CD14-positive monocyte (primary cell): ENCODE results near the gene SERPINB1. TPM values are rescaled to one million over a fixed set of nuclear protein-coding genes. Genes with fewer than 3 reads are reported as not detected.

Experiments used
- DNase-seq, 3 donors: peaks; one replicate each; pipeline ENCODE4 v3.0.0-alpha.2; 2011 to 2022
- H2AFZ ChIP-seq: 2 replicates; pipeline ENCODE4 v1.6.0; 2012; ENCODE audit warnings: mild to moderate bottlenecking, low read depth, low read length, inconsistent platforms; ENCODE audit not compliant: insufficient read depth, poor library complexity, severe bottlenecking
- H3K27ac ChIP-seq, 2 donors: 1 replicate in 1 of 2; 2 replicates in 1 of 2; pipeline ENCODE4 v1.5.1; 2012 to 2013; ENCODE audit warnings: low read length in 2 of 2, control low read depth in 1 of 2, inconsistent platforms in 1 of 2, low read depth in 1 of 2, mild to moderate bottlenecking in 1 of 2
- H3K27me3 ChIP-seq, 2 donors: one replicate each; pipeline versions ENCODE4 v1.6.0 to v1.6.1; 2011 to 2013; ENCODE audit warnings: low read length in 2 of 2; ENCODE audit not compliant: control insufficient read depth in 2 of 2, insufficient read depth in 2 of 2
- H3K36me3 ChIP-seq, 2 donors: replicated peaks in 1 of 2; 1 replicate in 1 of 2; 2 replicates in 1 of 2; pipeline versions ENCODE4 v1.5.1 to v1.6.1; 2012 to 2013; ENCODE audit warnings: low read length in 2 of 2, control low read depth in 1 of 2, inconsistent platforms in 1 of 2, mild to moderate bottlenecking in 1 of 2; ENCODE audit not compliant: insufficient read depth in 2 of 2, control insufficient read depth in 1 of 2
- H3K4me1 ChIP-seq, 2 donors: 1 replicate in 1 of 2; 2 replicates in 1 of 2; pipeline versions ENCODE4 v1.5.1 to v1.6.1; 2012 to 2013; ENCODE audit warnings: low read length in 2 of 2, control low read depth in 1 of 2, inconsistent platforms in 1 of 2, mild to moderate bottlenecking in 1 of 2, moderate library complexity in 1 of 2; ENCODE audit not compliant: insufficient read depth in 2 of 2, control insufficient read depth in 1 of 2
- H3K4me2 ChIP-seq: replicated peaks from 2 replicates; pipeline ENCODE3; 2012; ENCODE audit warnings: low read length, moderate library complexity, mild to moderate bottlenecking; ENCODE audit not compliant: poor library complexity, severe bottlenecking; ENCODE audit errors: extremely low read depth
- H3K4me3 ChIP-seq, 3 experiments: fragments of 200-600 bp in 1 of 3; sonication (generic) in 1 of 3; replicated peaks in 1 of 3; 1 replicate in 2 of 3; 2 replicates in 1 of 3; pipeline ENCODE4 v1.5.1; 2011 to 2013; ENCODE audit warnings: low read length in 3 of 3, mild to moderate bottlenecking in 3 of 3, control low read depth in 2 of 3, low read depth in 2 of 3, inconsistent platforms in 1 of 3, moderate library complexity in 1 of 3
- H3K79me2 ChIP-seq: 2 replicates; pipeline ENCODE4 v1.6.0; 2012; ENCODE audit warnings: mild to moderate bottlenecking, control low read depth, inconsistent platforms, low read length, moderate library complexity; ENCODE audit not compliant: insufficient read depth
- H3K9ac ChIP-seq: 2 replicates; pipeline ENCODE4 v1.6.0; 2017; ENCODE audit warnings: low read length, mild to moderate bottlenecking; ENCODE audit not compliant: insufficient read depth, poor library complexity, severe bottlenecking
- H3K9me3 ChIP-seq, 2 donors: replicated peaks in 1 of 2; 1 replicate in 1 of 2; 2 replicates in 1 of 2; pipeline versions ENCODE4 v1.5.1 to v1.6.1; 2012 to 2013; ENCODE audit warnings: low read length in 2 of 2, control low read depth in 1 of 2; ENCODE audit not compliant: control insufficient read depth in 1 of 2, insufficient read depth in 1 of 2
- H4K20me1 ChIP-seq: 2 replicates; pipeline ENCODE4 v1.6.0; 2012; ENCODE audit warnings: mild to moderate bottlenecking, low read length, control low read depth, moderate library complexity; ENCODE audit not compliant: insufficient read depth
- H3K27ac Mint-ChIP-seq, 7 donors: one replicate each; pipeline ENCODE4 v1.8.0; 2020; ENCODE audit warnings: mild to moderate bottlenecking in 7 of 7, mixed read lengths in 7 of 7, moderate library complexity in 6 of 7, inconsistent platforms in 2 of 7
- H3K27me3 Mint-ChIP-seq, 3 donors: one replicate each; pipeline ENCODE4 v1.8.0; 2021 to 2022; ENCODE audit warnings: low read depth in 3 of 3, mild to moderate bottlenecking in 3 of 3, mixed read lengths in 3 of 3, moderate library complexity in 3 of 3, inconsistent platforms in 1 of 3
- H3K36me3 Mint-ChIP-seq, 2 donors: one replicate each; pipeline ENCODE4 v1.8.0; 2020; ENCODE audit warnings: mixed read lengths in 2 of 2, inconsistent platforms in 1 of 2, mild to moderate bottlenecking in 1 of 2
- H3K4me1 Mint-ChIP-seq: one replicate; pipeline ENCODE4 v1.8.0; 2020; ENCODE audit warnings: mild to moderate bottlenecking, mixed read lengths
- H3K4me3 Mint-ChIP-seq, 2 donors: one replicate each; pipeline ENCODE4 v1.8.0; 2020; ENCODE audit warnings: mild to moderate bottlenecking in 2 of 2, mixed read lengths in 2 of 2, moderate library complexity in 1 of 2
- H3K9me3 Mint-ChIP-seq, 7 donors: one replicate each; pipeline ENCODE4 v1.8.0; 2020 to 2022; ENCODE audit warnings: mixed read lengths in 7 of 7, mild to moderate bottlenecking in 6 of 7, moderate library complexity in 6 of 7, inconsistent platforms in 2 of 7
- CTCF ChIP-seq: fragments of 200-600 bp; IDR thresholded peaks from one replicate; pipeline ENCODE4 v1.8.0; 2022; ENCODE audit warnings: antibody characterized with exemption, mild to moderate bottlenecking
- WGBS: methylation state at CpG from one replicate; pipeline ENCODE4 v1.1.5; 2013; ENCODE audit warnings: missing lambda C conversion rate; ENCODE audit not compliant: insufficient coverage; 5-methylcytosine and 5-hydroxymethylcytosine counted together
- intact Hi-C, 2 donors: fragments of 100-400 bp; cut with micrococcal nuclease; formaldehyde crosslinking; loops; one replicate each; pipeline versions ENCODE4 v1.15.0 to v1.15.1; 2023
- polyA plus RNA-seq, 3 donors: library from polyadenylated mRNA; depleted of rRNA in 1 of 3; unstranded in 2 of 3; stranded (reverse) in 1 of 3; fragments of 300-500 nt in 2 of 3; fragments of >200 nt in 1 of 3; fragmentation: Illumina TruSeq in 2 of 3; gene quantifications; 1 replicate in 2 of 3; 2 replicates in 1 of 3; pipeline ENCODE4 v1.2.3, GENCODE V29; 2012 to 2021

The SERPINB1 gene
- polyA plus RNA-seq, 3 donors: 126 to 307 (median 306) TPM

- H3K4me3 Mint-ChIP-seq: no peak overlapping the region
- H3K36me3 Mint-ChIP-seq: peaks cover 6 to 14% of the 10 kb centered on the region in 2 donors
- peak in 1 of 3 donors; percentile 63 for DNase-seq
- H3K4me3 ChIP-seq: no peak overlapping the region
- H3K79me2 ChIP-seq: peaks cover 7% of the 10 kb centered on the region
- H4K20me1 ChIP-seq: no peaks in the 10 kb centered on the region
- peak overlapping the region; percentile 13 for H3K4me2 ChIP-seq
- 100% methylated on average over 1 of the region's 2 CpGs for WGBS
- peaks cover 1 to 19% (median 14%) of the 10 kb centered on the region in 7 donors for H3K9me3 Mint-ChIP-seq
- H3K27me3 Mint-ChIP-seq: peaks cover 0 to 8% (median 4%) of the 10 kb centered on the region in 3 donors
- peak overlapping the region in 6 of 7 donors; percentile 61 to 89 (median 78) for H3K27ac Mint-ChIP-seq
- H3K4me1 Mint-ChIP-seq: peaks cover 52% of the 10 kb centered on the region
- no peaks in the 10 kb centered on the region for H3K27me3 ChIP-seq
- intact Hi-C loops: no loop called here
- H2AFZ ChIP-seq: no peak overlapping the region
- no peak for TF ChIP-seq CTCF
- no peak overlapping the region for H3K9ac ChIP-seq
- peak overlapping the region in 1 of 2 donors; percentile 76 for H3K27ac ChIP-seq
- H3K9me3 ChIP-seq: no peaks in the 10 kb centered on the region
- H3K36me3 ChIP-seq: no peaks in the 10 kb centered on the region
- H3K4me1 ChIP-seq: peaks cover 44 to 55% of the 10 kb centered on the region in 2 donors
Observed at GRCh38 chr6:2871953-2872352, 30.3 kb upstream of the SERPINB1 start.

- peak in 1 of 3 donors; percentile 57 for DNase-seq
- H3K79me2 ChIP-seq: peaks cover 7% of the 10 kb centered on the region
- peaks cover 44% of the 10 kb centered on the region for H3K4me1 Mint-ChIP-seq
Observed at GRCh38 chr6:2871102-2871501, 29.4 kb upstream of the SERPINB1 start.

More at GRCh38 chr6:2871102-2871501, 29.4 kb upstream of the SERPINB1 start:
- Mint-ChIP-seq H3K27ac (peak overlapping the region in 2 of 7 donors; percentile 63 to 84), H3K27me3 (peaks cover 0 to 8% (median 2%) of the 10 kb centered on the region in 3 donors), H3K4me3 (no peak overlapping the region), H3K9me3 (peaks cover 1 to 19% (median 14%) of the 10 kb centered on the region in 7 donors), H3K36me3 (peaks cover 6 to 10% of the 10 kb centered on the region in 2 donors)
- Histone ChIP-seq H2AFZ (no peak overlapping the region), H3K27me3 (no peaks in the 10 kb centered on the region), H3K27ac (no peak overlapping the region), H4K20me1 (no peaks in the 10 kb centered on the region), H3K4me2 (no peak overlapping the region), H3K9me3 (no peaks in the 10 kb centered on the region), H3K4me1 (peaks cover 35 to 47% of the 10 kb centered on the region in 2 donors), H3K36me3 (no peaks in the 10 kb centered on the region), H3K4me3 (no peak overlapping the region), H3K9ac (no peak overlapping the region)
- no peak for TF ChIP-seq CTCF
- intact Hi-C loops: no loop called here
- WGBS: no CpG with 5 or more reads among the region's 2 CpGs
